Urinary bladder (tissue), 4 donors: ENCODE data around the gene GPSM1. TPM values are rescaled to one million over a fixed set of nuclear protein-coding genes. Genes with fewer than 3 reads are reported as not detected.
"Not testable (repeated sequence)": the region's sequence is repeated elsewhere in the genome, so short reads cannot be mapped to it uniquely, and the experiment has no call there.

ENCODE experiments used
- DNase-seq: peaks from one replicate; pipeline ENCODE4 v3.0.0-alpha.2; 2015; ENCODE audit errors: extremely low spot score
- H3K27ac ChIP-seq: one replicate; pipeline ENCODE4 v1.5.1; 2013; ENCODE audit warnings: low read depth, mild to moderate bottlenecking, moderate library complexity
- H3K36me3 ChIP-seq: one replicate; pipeline ENCODE4 v1.6.1; 2013; ENCODE audit warnings: mild to moderate bottlenecking, moderate library complexity; ENCODE audit not compliant: insufficient read depth
- H3K4me1 ChIP-seq: one replicate; pipeline ENCODE4 v1.6.1; 2013; ENCODE audit warnings: mild to moderate bottlenecking, moderate library complexity; ENCODE audit not compliant: insufficient read depth
- H3K4me3 ChIP-seq: one replicate; pipeline ENCODE4 v1.5.1; 2013; ENCODE audit warnings: low read depth, low read length
- WGBS: extraction: QIAGEN DNeasy Blood & Tissue Kit; methylation state at CpG from one replicate; pipeline ENCODE4 v1.1.7; 2013; 5-methylcytosine and 5-hydroxymethylcytosine counted together
- polyA plus RNA-seq: library from polyadenylated mRNA; stranded (reverse); fragments of 200-250 nt; gene quantifications from one replicate; pipeline ENCODE4 v1.2.3, GENCODE V29; 2013
- total RNA-seq: library from RNA; depleted of rRNA; stranded (reverse); fragments of >200 nt; gene quantifications from one replicate; pipeline ENCODE4 v1.2.3, GENCODE V29; 2014
- donor health status: healthy with polysubstance abuse.
- donor health status: healthy.

The GPSM1 gene
- total and polyA plus RNA-seq, 2 donors = 13.5 to 22.3 TPM

- no peak for DNase-seq
- 53% methylated on average over 12 of the region's 12 CpGs for WGBS
Measured at GRCh38 chr9:136312436-136312835, 14.9 kb upstream of the GPSM1 start.

GRCh38 chr9:136313111-136314055, 14.0 kb upstream of the GPSM1 start:
- WGBS = 81% methylated on average over 18 of the region's 18 CpGs

More at GRCh38 chr9:136312436-136312835, 14.9 kb upstream of the GPSM1 start:
- Histone ChIP-seq H3K36me3 (no peaks in the 10 kb centered on the region), H3K27ac (no peak overlapping the region), H3K4me3 (no peak overlapping the region), H3K4me1 (no peaks in the 10 kb centered on the region)

GRCh38 chr9:136314056-136314416, 13.3 kb upstream of the GPSM1 start:
- Histone ChIP-seq H3K4me3 (no peak overlapping the region), H3K36me3 (no peaks in the 10 kb centered on the region), H3K4me1 (no peaks in the 10 kb centered on the region), H3K27ac (no peak overlapping the region)
- 90% methylated on average over 3 of the region's 3 CpGs for WGBS
- no peak for DNase-seq

More at GRCh38 chr9:136313111-136314055, 14.0 kb upstream of the GPSM1 start:
- Histone ChIP-seq H3K4me3 (no peak overlapping the region), H3K27ac (no peak overlapping the region), H3K36me3 (no peaks in the 10 kb centered on the region), H3K4me1 (no peaks in the 10 kb centered on the region)
- DNase-seq = no peak

GRCh38 chr9:136314944-136315343, 12.4 kb upstream of the GPSM1 start:
- no peaks in the 10 kb centered on the region for H3K4me1 ChIP-seq
- no peak overlapping the region for H3K27ac ChIP-seq
- H3K4me3 ChIP-seq = no peak overlapping the region
- H3K36me3 ChIP-seq = no peaks in the 10 kb centered on the region
- WGBS = 87% methylated on average over 4 of the region's 4 CpGs
- no peak for DNase-seq

- Histone ChIP-seq H3K36me3 (no peaks in the 10 kb centered on the region), H3K4me1 (no peaks in the 10 kb centered on the region), H3K27ac (no peak overlapping the region), H3K4me3 (no peak overlapping the region)
- no peak for DNase-seq
- WGBS = 97% methylated on average over 23 of the region's 23 CpGs
Measured at GRCh38 chr9:136316271-136316751, 11.0 kb upstream of the GPSM1 start.

GRCh38 chr9:136316896-136317676, 10.3 kb upstream of the GPSM1 start:
- no peak for DNase-seq
- Histone ChIP-seq H3K27ac (no peak overlapping the region), H3K4me3 (no peak overlapping the region), H3K4me1 (no peaks in the 10 kb centered on the region), H3K36me3 (no peaks in the 10 kb centered on the region)
- 91% methylated on average over 13 of the region's 13 CpGs for WGBS

GRCh38 chr9:136317695-136318094, 9.6 kb upstream of the GPSM1 start:
- Histone ChIP-seq H3K4me3 (no peak overlapping the region), H3K4me1 (no peaks in the 10 kb centered on the region), H3K27ac (no peak overlapping the region), H3K36me3 (no peaks in the 10 kb centered on the region)
- 87% methylated on average over 16 of the region's 16 CpGs for WGBS
- DNase-seq = no peak

GRCh38 chr9:136318111-136318775, 9.1 kb upstream of the GPSM1 start:
- no peak for DNase-seq
- Histone ChIP-seq H3K4me1 (no peaks in the 10 kb centered on the region), H3K36me3 (no peaks in the 10 kb centered on the region), H3K4me3 (no peak overlapping the region), H3K27ac (no peak overlapping the region)
- WGBS = 74% methylated on average over 21 of the region's 21 CpGs

GRCh38 chr9:136318776-136319241, 8.5 kb upstream of the GPSM1 start:
- Histone ChIP-seq H3K4me1 (no peaks in the 10 kb centered on the region), H3K36me3 (no peaks in the 10 kb centered on the region), H3K4me3 (no peak overlapping the region), H3K27ac (no peak overlapping the region)
- WGBS = 87% methylated on average over 16 of the region's 16 CpGs
- DNase-seq = no peak

- 96% methylated on average over 14 of the region's 14 CpGs for whole genome bisulfite sequencing
Measured at GRCh38 chr9:136319244-136319643, 8.1 kb upstream of the GPSM1 start.

GRCh38 chr9:136319955-136320354, 7.4 kb upstream of the GPSM1 start:
- H3K4me1 ChIP-seq, H3K4me3 ChIP-seq, H3K36me3 ChIP-seq, H3K27ac ChIP-seq, DNase-seq: not testable (repeated sequence)
- WGBS = 91% methylated on average over 3 of the region's 3 CpGs

More at GRCh38 chr9:136319244-136319643, 8.1 kb upstream of the GPSM1 start:
- not testable (repeated sequence) for H3K36me3 ChIP-seq, H3K4me3 ChIP-seq, DNase-seq, H3K4me1 ChIP-seq, H3K27ac ChIP-seq

GRCh38 chr9:136320972-136321371, 6.4 kb upstream of the GPSM1 start:
- not testable (repeated sequence) for H3K4me1 ChIP-seq, H3K36me3 ChIP-seq, H3K4me3 ChIP-seq, DNase-seq, H3K27ac ChIP-seq

- Histone ChIP-seq H3K36me3 (no peaks in the 10 kb centered on the region), H3K27ac (no peak overlapping the region), H3K4me1 (no peaks in the 10 kb centered on the region), H3K4me3 (no peak overlapping the region)
- no peak for DNase-seq
- WGBS = 88% methylated on average over 19 of the region's 19 CpGs
Measured at GRCh38 chr9:136321561-136321960, 5.8 kb upstream of the GPSM1 start.
